Naive thymus-derived CD4-positive, alpha-beta T cell (primary cell): ENCODE results near the gene CAB39L. TPM values are rescaled to one million over a fixed set of nuclear protein-coding genes. Genes with fewer than 3 reads are reported as not detected.
A peak's percentile ranks its signal among the peaks of the same experiment; 100 is the strongest.

Experiments
- ATAC-seq: fragments of 150-1000 bp; cut with Tn5 transposase; 2 replicates; pipeline ENCODE4 v1.10.0; 2021; ENCODE audit warnings: mild to moderate bottlenecking, moderate library complexity
- CTCF ChIA-PET: fragments of 350-600 bp; sonication (Branson Sonifier 250); formaldehyde crosslinking; loops from one replicate; lab custom pipeline; 2021; ENCODE audit warnings: antibody characterized with exemption; lab: Charles Lee
- POLR2A ChIA-PET: fragments of 350-600 bp; sonication (Branson Sonifier 250); formaldehyde crosslinking; loops from one replicate; lab custom pipeline; 2021; ENCODE audit warnings: antibody characterized with exemption, inconsistent platforms; lab: Charles Lee
- DNase-seq, 9 donors: peaks; one replicate each; pipeline versions ENCODE4 v3.0.0 to v3.0.0-alpha.2; 2020 to 2022; ENCODE audit warnings: mixed read lengths in 1 of 9
- H3K27ac ChIP-seq: one replicate; pipeline ENCODE4 v1.7.0; 2013; ENCODE audit warnings: mild to moderate bottlenecking, low read depth, low read length, moderate library complexity
- H3K27me3 ChIP-seq, 2 donors: one replicate each; pipeline ENCODE4 v1.7.0; 2013; ENCODE audit warnings: low read length in 2 of 2, mild to moderate bottlenecking in 2 of 2, moderate library complexity in 2 of 2; ENCODE audit not compliant: control insufficient read depth in 2 of 2, insufficient read depth in 2 of 2
- H3K36me3 ChIP-seq, 3 experiments: 1 replicate in 2 of 3; 2 replicates in 1 of 3; pipeline ENCODE4 v1.7.0; 2013; ENCODE audit warnings: low read length in 3 of 3, mild to moderate bottlenecking in 3 of 3, moderate library complexity in 1 of 3; ENCODE audit not compliant: insufficient read depth in 3 of 3, control insufficient read depth in 2 of 3
- H3K4me1 ChIP-seq, 2 donors: one replicate each; pipeline ENCODE4 v1.7.0; 2013; ENCODE audit warnings: low read length in 2 of 2, mild to moderate bottlenecking in 2 of 2, moderate library complexity in 1 of 2; ENCODE audit not compliant: control insufficient read depth in 2 of 2, insufficient read depth in 2 of 2
- H3K4me3 ChIP-seq: 2 replicates; pipeline ENCODE4 v1.7.0; 2013; ENCODE audit warnings: mild to moderate bottlenecking, low read length
- H3K9me3 ChIP-seq, 3 experiments: 1 replicate in 2 of 3; 2 replicates in 1 of 3; pipeline ENCODE4 v1.7.0; 2013; ENCODE audit warnings: low read length in 3 of 3; ENCODE audit not compliant: control insufficient read depth in 2 of 3
- H3K27ac Mint-ChIP-seq, 9 donors: one replicate each; pipeline ENCODE4 v1.8.0; 2020 to 2022; ENCODE audit warnings: mixed read lengths in 9 of 9, mild to moderate bottlenecking in 8 of 9, moderate library complexity in 5 of 9, inconsistent platforms in 2 of 9
- H3K27me3 Mint-ChIP-seq, 5 donors: one replicate each; pipeline ENCODE4 v1.8.0; 2021 to 2022; ENCODE audit warnings: mixed read lengths in 5 of 5, mild to moderate bottlenecking in 1 of 5
- H3K36me3 Mint-ChIP-seq, 5 donors: one replicate each; pipeline ENCODE4 v1.8.0; 2020 to 2022; ENCODE audit warnings: mixed read lengths in 5 of 5, mild to moderate bottlenecking in 3 of 5, inconsistent platforms in 1 of 5
- H3K4me1 Mint-ChIP-seq, 7 donors: one replicate each; pipeline ENCODE4 v1.8.0; 2020 to 2022; ENCODE audit warnings: mixed read lengths in 7 of 7, mild to moderate bottlenecking in 3 of 7, inconsistent platforms in 1 of 7
- H3K4me3 Mint-ChIP-seq, 10 donors: one replicate each; pipeline ENCODE4 v1.8.0; 2020 to 2022; ENCODE audit warnings: mild to moderate bottlenecking in 10 of 10, mixed read lengths in 10 of 10, moderate library complexity in 6 of 10, inconsistent platforms in 2 of 10
- H3K9me3 Mint-ChIP-seq, 11 donors: one replicate each; pipeline ENCODE4 v1.8.0; 2020 to 2022; ENCODE audit warnings: mixed read lengths in 11 of 11, mild to moderate bottlenecking in 4 of 11, inconsistent platforms in 1 of 11, moderate library complexity in 1 of 11
- intact Hi-C, 2 donors: fragments of 100-400 bp; cut with micrococcal nuclease; formaldehyde crosslinking; loops; one replicate each; pipeline ENCODE4 v1.15.1; 2023
- polyA plus RNA-seq, 2 donors: library from polyadenylated mRNA; unstranded; fragments of 300-500 nt; fragmentation: Illumina TruSeq; gene quantifications; one replicate each; pipeline ENCODE4 v1.2.3, GENCODE V29; 2021
- total RNA-seq, 6 experiments: library from RNA in 5 of 6; stranded (reverse) in 5 of 6; gene quantifications; 1 replicate in 5 of 6; 2 replicates in 1 of 6; pipeline ENCODE4 v1.2.3 and lab custom pipeline; 2021 to 2026

CAB39L gene
- total and polyA plus RNA-seq, 7 experiments from 2014 or later, result 2.9 to 5.9 (median 4.6) TPM

DNA sequence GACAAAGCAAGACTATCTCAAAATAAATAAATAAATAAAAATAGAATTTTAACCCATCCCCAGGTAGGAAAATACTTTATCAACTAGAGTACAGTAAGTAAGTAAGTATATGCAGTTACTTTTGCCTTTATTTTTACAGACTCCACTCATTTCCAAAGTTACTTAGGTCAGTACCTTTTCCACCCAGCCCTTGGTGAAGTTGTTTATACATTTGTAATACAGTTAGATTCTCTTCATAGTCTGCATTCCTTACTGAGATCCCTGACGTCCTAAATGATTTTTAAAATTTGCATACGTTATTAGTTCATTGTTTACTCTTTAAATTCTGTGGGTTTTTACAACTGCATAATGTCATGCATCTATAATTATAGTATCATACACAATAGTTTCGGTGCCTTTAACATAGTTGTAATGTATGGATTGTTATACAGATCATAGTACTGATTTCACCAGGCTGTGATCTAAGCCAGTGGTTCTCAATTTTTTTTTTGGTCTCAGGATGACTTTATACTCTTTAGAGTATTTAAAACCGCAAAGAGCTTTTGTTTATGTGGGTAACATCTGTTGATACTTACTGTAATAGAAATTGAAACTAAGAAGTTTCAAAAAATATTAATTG, 10.6 kb upstream of the CAB39L start:
- no peak overlapping the region for H3K27ac ChIP-seq
- Mint-ChIP-seq H3K9me3 (no peaks in the 10 kb centered on the region), H3K27me3 (no peaks in the 10 kb centered on the region), H3K4me3 (peak overlapping the region in 4 of 10 donors; percentile 9 to 33 (median 15)), H3K4me1 (peaks cover 26 to 49% (median 33%) of the 10 kb centered on the region in 7 donors), H3K36me3 (peaks cover 0 to 43% (median 25%) of the 10 kb centered on the region in 5 donors), H3K27ac (peak overlapping the region in 2 of 9 donors; percentile 31 to 54)
- H3K4me3 ChIP-seq, result no peak overlapping the region
- H3K36me3 ChIP-seq, result peaks cover 0 to 4% (median 0%) of the 10 kb centered on the region in 3 experiments
- H3K27me3 ChIP-seq, result no peaks in the 10 kb centered on the region
- no peaks in the 10 kb centered on the region for H3K9me3 ChIP-seq
- DNase-seq (no peak), ATAC-seq (peak; percentile 50)
- H3K4me1 ChIP-seq, result peaks cover 0 to 20% of the 10 kb centered on the region in 2 donors
- ChIA-PET POLR2A (interaction anchor here (0.8 to 3.9 kb wide), 2 partner anchors 10 to 14 kb away, joined by 3 to 25 read pairs; partner anchors contain the start of genes CAB39L and SETDB2), CTCF (interaction anchor here (0.8 kb wide), 1 partner anchor 10 kb away, joined by 3 read pairs; no protein-coding TSS in a partner anchor)
- intact Hi-C loops, result loop anchor here (1.0 to 2.0 kb wide), 2 partner anchors 10 to 14 kb away; partner anchors contain the start of genes CAB39L (in 2 of the 2) and SETDB2 (in 2 of the 2)

DNA sequence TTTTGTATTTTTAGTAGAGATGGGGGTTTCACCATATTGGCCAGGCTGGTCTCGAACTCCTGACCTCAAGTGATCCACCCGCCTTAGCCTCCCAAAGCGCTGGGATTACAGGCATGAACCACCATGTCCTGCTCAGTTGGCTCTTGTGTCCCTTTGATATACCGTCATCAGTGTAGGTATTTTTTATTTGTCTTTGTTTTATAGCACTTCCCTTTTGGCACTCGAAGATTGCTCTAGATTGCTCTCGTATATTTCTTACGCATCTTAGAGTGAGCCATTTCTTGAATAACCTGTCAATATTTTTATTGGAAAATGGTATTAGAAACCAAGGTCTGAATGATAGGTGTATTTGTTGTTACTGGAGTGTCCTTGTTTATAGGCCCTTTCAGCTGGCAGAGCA, 9.6 kb upstream of the CAB39L start:
- ChIA-PET POLR2A (interaction anchor here (3.9 kb wide), 1 partner anchor 9 kb away, joined by 25 read pairs; the partner anchor contains the start of genes CAB39L and SETDB2), CTCF (no interaction called here)
- no peaks in the 10 kb centered on the region for H3K27me3 Mint-ChIP-seq
- no peak for ATAC-seq
- no peak overlapping the region for H3K27ac Mint-ChIP-seq
- no peaks in the 10 kb centered on the region for H3K9me3 Mint-ChIP-seq
- DNase-seq, result no peak
- no peak overlapping the region for H3K4me3 Mint-ChIP-seq
- no peaks in the 10 kb centered on the region for H3K27me3 ChIP-seq
- H3K9me3 ChIP-seq, result no peaks in the 10 kb centered on the region
- peaks cover 32 to 59% (median 43%) of the 10 kb centered on the region in 7 donors for H3K4me1 Mint-ChIP-seq
- H3K36me3 Mint-ChIP-seq, result peaks cover 0 to 44% (median 30%) of the 10 kb centered on the region in 5 donors
- H3K27ac ChIP-seq, result no peak overlapping the region
- intact Hi-C loops, result no loop called here
- peaks cover 0 to 4% (median 0%) of the 10 kb centered on the region in 3 experiments for H3K36me3 ChIP-seq
- H3K4me3 ChIP-seq, result no peak overlapping the region
- peaks cover under 1 to 27% of the 10 kb centered on the region in 2 donors for H3K4me1 ChIP-seq

DNA sequence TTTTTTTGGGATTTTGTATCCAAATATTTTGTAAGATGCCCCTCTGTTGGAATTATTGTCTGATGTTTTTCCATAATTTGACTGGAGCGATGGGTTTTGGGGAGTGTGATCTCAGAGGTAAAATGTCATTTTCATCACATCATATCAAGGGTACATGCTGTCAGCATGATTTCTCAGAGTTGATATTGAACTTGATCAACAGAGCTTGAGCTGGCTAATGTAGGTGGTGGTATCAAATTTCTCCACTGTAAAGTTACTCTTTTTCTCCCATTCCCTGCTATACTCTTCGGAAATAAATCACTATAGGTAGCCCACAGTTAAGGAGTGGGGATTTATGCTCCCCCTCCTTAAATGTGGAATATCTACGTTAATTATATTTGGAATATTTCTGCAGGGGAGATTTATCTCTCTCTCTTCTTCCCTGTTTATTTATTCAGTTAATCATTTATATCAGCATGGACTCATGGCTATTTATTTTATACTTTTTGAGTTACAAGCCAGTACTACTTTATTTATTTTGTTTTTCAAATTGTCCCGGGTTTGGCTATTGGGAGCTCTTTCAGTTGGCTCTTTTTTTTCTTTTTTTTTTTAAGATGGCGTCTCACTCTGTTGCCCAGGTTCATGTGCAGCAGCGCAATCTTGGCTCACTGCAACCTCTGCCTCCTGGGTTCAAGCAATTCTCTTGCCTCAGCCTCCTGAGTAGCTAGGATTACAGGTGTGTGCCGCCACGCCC, 9.0 kb upstream of the CAB39L start:
- POLR2A ChIA-PET, result interaction anchor here (3.9 kb wide), 1 partner anchor 9 kb away, joined by 25 read pairs; the partner anchor contains the start of genes CAB39L and SETDB2
- CTCF ChIA-PET, result no interaction called here
- peaks cover 0 to 39% (median 27%) of the 10 kb centered on the region in 5 donors for H3K36me3 Mint-ChIP-seq

DNA sequence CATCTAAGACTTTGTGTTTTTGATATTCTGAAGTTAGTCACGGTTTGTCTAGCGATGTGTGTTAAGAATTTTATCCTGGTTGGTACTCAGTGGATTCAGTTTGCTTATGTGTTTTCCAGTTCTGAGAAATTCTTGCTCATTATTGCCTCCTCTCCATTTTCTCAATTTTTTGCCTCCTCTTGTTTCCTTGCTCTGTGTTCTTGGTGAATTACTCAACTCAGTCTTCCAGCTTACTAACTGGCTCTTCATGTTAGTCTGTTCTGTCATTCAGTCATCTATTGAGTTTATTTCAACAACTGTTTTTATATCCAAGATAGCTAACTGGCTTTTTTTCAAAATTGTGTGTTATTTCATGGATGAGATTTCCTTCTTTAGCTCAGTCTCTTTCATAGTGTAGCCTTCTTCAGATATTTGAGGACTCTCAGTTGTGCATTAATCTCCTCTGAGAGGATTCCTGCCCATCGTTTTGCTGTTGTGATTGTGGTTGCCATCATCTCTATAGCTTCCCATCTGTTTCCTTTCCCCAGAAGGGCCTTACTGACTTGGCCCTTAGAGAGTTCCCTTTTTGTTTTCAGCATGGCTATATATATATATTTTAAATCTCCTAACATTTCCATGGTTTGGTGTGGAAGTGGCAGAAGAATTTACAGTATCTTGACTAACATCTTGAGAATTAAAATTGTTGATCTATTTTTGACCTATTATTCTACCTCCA, 6.4 kb upstream of the CAB39L start:
- H3K27me3 Mint-ChIP-seq, result no peaks in the 10 kb centered on the region
- ChIA-PET CTCF (no interaction called here), POLR2A (interaction anchor here (1.0 kb wide), 1 partner anchor 46 kb away, joined by 3 read pairs; the partner anchor contains the start of gene PHF11)
- DNase-seq (no peak), ATAC-seq (no peak)
- Histone ChIP-seq H3K27ac (no peak overlapping the region), H3K9me3 (no peaks in the 10 kb centered on the region), H3K4me3 (no peak overlapping the region), H3K4me1 (peaks cover 15 to 45% of the 10 kb centered on the region in 2 donors), H3K36me3 (peaks cover 0 to 4% (median 0%) of the 10 kb centered on the region in 3 experiments), H3K27me3 (no peaks in the 10 kb centered on the region)
- intact Hi-C loops, result no loop called here
- H3K36me3 Mint-ChIP-seq, result peaks cover 0 to 30% (median 27%) of the 10 kb centered on the region in 5 donors
- no peaks in the 10 kb centered on the region for H3K9me3 Mint-ChIP-seq
- peaks cover 49 to 82% (median 68%) of the 10 kb centered on the region in 7 donors for H3K4me1 Mint-ChIP-seq
- H3K4me3 Mint-ChIP-seq, result peak overlapping the region in 4 of 10 donors; percentile 10 to 95 (median 38)
- peak overlapping the region in 5 of 9 donors; percentile 25 to 99 (median 36) for H3K27ac Mint-ChIP-seq

More for the DNA sequence above, 9.0 kb upstream of the CAB39L start:
- DNase-seq, result no peak
- H3K27me3 Mint-ChIP-seq, result no peaks in the 10 kb centered on the region
- peaks cover 0 to 4% (median 0%) of the 10 kb centered on the region in 3 experiments for H3K36me3 ChIP-seq
- no peak overlapping the region for H3K27ac ChIP-seq
- peaks cover 36 to 65% (median 49%) of the 10 kb centered on the region in 7 donors for H3K4me1 Mint-ChIP-seq
- H3K4me1 ChIP-seq, result peaks cover 7 to 33% of the 10 kb centered on the region in 2 donors
- no peaks in the 10 kb centered on the region for H3K9me3 Mint-ChIP-seq
- peak overlapping the region in 1 of 9 donors; percentile 12 for H3K27ac Mint-ChIP-seq
- H3K9me3 ChIP-seq, result no peaks in the 10 kb centered on the region
- no peak for ATAC-seq
- no peaks in the 10 kb centered on the region for H3K27me3 ChIP-seq
- intact Hi-C loops, result no loop called here
- no peak overlapping the region for H3K4me3 ChIP-seq
- no peak overlapping the region for H3K4me3 Mint-ChIP-seq

DNA sequence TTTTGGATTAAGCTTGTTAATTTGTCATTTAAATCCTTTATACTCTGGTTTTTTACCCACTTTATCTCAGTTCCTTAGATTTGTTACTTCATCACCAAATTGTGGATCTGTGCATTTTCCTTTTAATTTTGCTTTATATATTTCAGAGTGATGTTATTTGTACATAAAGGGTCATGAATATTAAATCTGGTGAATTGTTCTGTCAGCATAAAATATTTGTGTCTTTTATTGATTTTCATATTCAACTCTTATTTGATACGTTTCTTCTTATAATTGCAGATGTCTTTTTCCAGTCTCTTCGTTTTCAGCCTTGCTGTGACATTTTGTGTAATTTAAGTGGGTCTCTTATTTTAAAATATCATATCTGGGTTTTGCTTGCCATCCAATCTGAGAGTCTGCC, 4.9 kb upstream of the CAB39L start:
- Mint-ChIP-seq H3K27ac (peak overlapping the region in 7 of 9 donors; percentile 47 to 99 (median 62)), H3K27me3 (no peaks in the 10 kb centered on the region), H3K4me1 (peaks cover 43 to 74% (median 66%) of the 10 kb centered on the region in 7 donors), H3K9me3 (peaks cover 0 to 2% (median 0%) of the 10 kb centered on the region in 11 donors), H3K4me3 (peak overlapping the region in 6 of 10 donors; percentile 2 to 95 (median 48)), H3K36me3 (peaks cover 0 to 31% (median 23%) of the 10 kb centered on the region in 5 donors)
- POLR2A ChIA-PET, result interaction anchor here (1.4 kb wide), 1 partner anchor 47 kb away, joined by 6 read pairs; the partner anchor contains the start of gene PHF11
- H3K27ac ChIP-seq, result no peak overlapping the region
- CTCF ChIA-PET, result no interaction called here
- DNase-seq, result no peak
- H3K4me3 ChIP-seq, result no peak overlapping the region
- peaks cover 0 to 4% (median 0%) of the 10 kb centered on the region in 3 experiments for H3K36me3 ChIP-seq
- intact Hi-C loops, result loop anchor here in 1 of 2 donors (5.0 to 10.0 kb wide), 6 partner anchors 244 to 1446 kb away; partner anchors contain the start of genes CYSLTR2, EBPL, MED4 and RCBTB2
- no peaks in the 10 kb centered on the region for H3K9me3 ChIP-seq
- peaks cover 15 to 37% of the 10 kb centered on the region in 2 donors for H3K4me1 ChIP-seq
- no peak for ATAC-seq
- H3K27me3 ChIP-seq, result no peaks in the 10 kb centered on the region
